Mucosa of descending colon (tissue), 3 donors: ENCODE measurements around the gene MAN1C1. TPM values are rescaled to one million over a fixed set of nuclear protein-coding genes. Genes with fewer than 3 reads are reported as not detected.

Source experiments
- ATAC-seq: fragments of 200-7000 bp; cut with Tn5 transposase; one replicate; pipeline ENCODE4 v1.9.1; 2020; ENCODE audit warnings: mild to moderate bottlenecking, moderate library complexity
- DNase-seq, 3 donors: peaks; one replicate each; pipeline ENCODE4 v3.0.0-alpha.2; 2020
- H3K36me3 ChIP-seq: fragments of 200-600 bp; one replicate; pipeline ENCODE4 v1.8.0; 2021; ENCODE audit warnings: low read depth, mild to moderate bottlenecking
- H3K4me1 ChIP-seq: fragments of 200-600 bp; one replicate; pipeline ENCODE4 v1.8.0; 2021; ENCODE audit warnings: low read depth, mild to moderate bottlenecking
- H3K4me3 ChIP-seq: fragments of 200-600 bp; one replicate; pipeline ENCODE4 v1.8.0; 2021; ENCODE audit warnings: mild to moderate bottlenecking
- H3K9me3 ChIP-seq: fragments of 200-600 bp; one replicate; pipeline ENCODE4 v1.8.0; 2021; ENCODE audit warnings: mild to moderate bottlenecking
- intact Hi-C, 2 donors: fragments of 100-400 bp; cut with DNase I in 1 of 2; cut with micrococcal nuclease in 1 of 2; formaldehyde crosslinking; loops; one replicate each; pipeline versions ENCODE4 v1.11.0 to v1.11.1; 2022; cut with DNase I, micrococcal nuclease
- total RNA-seq, 3 donors: library from RNA; stranded (reverse); fragmentation: NEBNext Ultra II Directional in 2 of 3; extraction: Animal tissue kit (Norgen Biotek cat#: 25700) in 2 of 3; gene quantifications; one replicate each; pipeline versions ENCODE4 v1.2.1 to v1.2.4, GENCODE V29; 2021 to 2023
- TF ChIP-seq, protein P1 (sequence below): fragments of 200-600 bp; IDR thresholded peaks from one replicate; pipeline ENCODE4 v1.8.0; 2022; ENCODE audit warnings: antibody characterized with exemption, mild to moderate bottlenecking
- donor health status: DM: no; HTN: no; CAD: no; lungs with moderate emphysema.
- donor health status: DM: no; HTN: no; CAD: no.
- donor health status: DM: no; HTN: yes; CAD: no.

MAN1C1 gene
- total RNA-seq, 3 donors from 2014 or later: 2.5 to 22.0 (median 6.1) TPM

GRCh38 chr1:25644962-25645361 lies 28.4 kb downstream of the MAN1C1 start:
- TF ChIP-seq, protein P1, sequence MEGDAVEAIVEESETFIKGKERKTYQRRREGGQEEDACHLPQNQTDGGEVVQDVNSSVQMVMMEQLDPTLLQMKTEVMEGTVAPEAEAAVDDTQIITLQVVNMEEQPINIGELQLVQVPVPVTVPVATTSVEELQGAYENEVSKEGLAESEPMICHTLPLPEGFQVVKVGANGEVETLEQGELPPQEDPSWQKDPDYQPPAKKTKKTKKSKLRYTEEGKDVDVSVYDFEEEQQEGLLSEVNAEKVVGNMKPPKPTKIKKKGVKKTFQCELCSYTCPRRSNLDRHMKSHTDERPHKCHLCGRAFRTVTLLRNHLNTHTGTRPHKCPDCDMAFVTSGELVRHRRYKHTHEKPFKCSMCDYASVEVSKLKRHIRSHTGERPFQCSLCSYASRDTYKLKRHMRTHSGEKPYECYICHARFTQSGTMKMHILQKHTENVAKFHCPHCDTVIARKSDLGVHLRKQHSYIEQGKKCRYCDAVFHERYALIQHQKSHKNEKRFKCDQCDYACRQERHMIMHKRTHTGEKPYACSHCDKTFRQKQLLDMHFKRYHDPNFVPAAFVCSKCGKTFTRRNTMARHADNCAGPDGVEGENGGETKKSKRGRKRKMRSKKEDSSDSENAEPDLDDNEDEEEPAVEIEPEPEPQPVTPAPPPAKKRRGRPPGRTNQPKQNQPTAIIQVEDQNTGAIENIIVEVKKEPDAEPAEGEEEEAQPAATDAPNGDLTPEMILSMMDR: no peak
- Histone ChIP-seq H3K4me3 (no peak overlapping the region), H3K9me3 (no peaks in the 10 kb centered on the region), H3K36me3 (no peaks in the 10 kb centered on the region), H3K4me1 (peaks cover 14% of the 10 kb centered on the region)
- intact Hi-C loops: no loop called here
- no peak for DNase-seq
- ATAC-seq: no peak

GRCh38 chr1:25645637-25646400 lies 29.2 kb downstream of the MAN1C1 start:
- H3K9me3 ChIP-seq: no peaks in the 10 kb centered on the region
- no peak overlapping the region for H3K4me3 ChIP-seq
- intact Hi-C loops: no loop called here
- peaks cover 14% of the 10 kb centered on the region for H3K4me1 ChIP-seq
- no peak for ATAC-seq
- H3K36me3 ChIP-seq: no peaks in the 10 kb centered on the region
- TF ChIP-seq, protein P1: no peak
- no peak for DNase-seq

DNA sequence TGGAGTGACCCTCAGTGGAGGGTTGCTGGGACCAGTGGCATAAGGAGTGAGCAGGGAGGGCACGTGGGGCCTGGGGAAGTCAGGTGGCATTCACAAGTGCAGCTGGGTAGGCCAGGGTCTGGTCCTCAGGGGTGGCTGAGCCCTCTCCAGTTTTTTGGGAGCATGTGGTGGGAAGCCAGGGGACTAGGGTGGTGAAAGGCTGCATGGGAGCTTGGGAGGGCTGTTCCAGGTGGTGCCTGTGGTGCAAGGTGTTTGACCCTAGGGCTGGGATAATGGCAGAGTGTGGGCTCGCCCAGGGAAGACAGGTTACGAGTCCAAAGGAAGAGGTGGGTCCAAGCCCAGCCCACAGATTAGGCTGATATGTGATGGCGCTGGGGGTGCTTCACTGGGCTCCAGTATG lies 30.5 kb downstream of the MAN1C1 start:
- TF ChIP-seq, protein P1: no peak
- Histone ChIP-seq H3K4me1 (peaks cover 8% of the 10 kb centered on the region), H3K4me3 (no peak overlapping the region), H3K9me3 (no peaks in the 10 kb centered on the region), H3K36me3 (no peaks in the 10 kb centered on the region)
- intact Hi-C loops: no loop called here
- ATAC-seq (no peak), DNase-seq (no peak)

DNA sequence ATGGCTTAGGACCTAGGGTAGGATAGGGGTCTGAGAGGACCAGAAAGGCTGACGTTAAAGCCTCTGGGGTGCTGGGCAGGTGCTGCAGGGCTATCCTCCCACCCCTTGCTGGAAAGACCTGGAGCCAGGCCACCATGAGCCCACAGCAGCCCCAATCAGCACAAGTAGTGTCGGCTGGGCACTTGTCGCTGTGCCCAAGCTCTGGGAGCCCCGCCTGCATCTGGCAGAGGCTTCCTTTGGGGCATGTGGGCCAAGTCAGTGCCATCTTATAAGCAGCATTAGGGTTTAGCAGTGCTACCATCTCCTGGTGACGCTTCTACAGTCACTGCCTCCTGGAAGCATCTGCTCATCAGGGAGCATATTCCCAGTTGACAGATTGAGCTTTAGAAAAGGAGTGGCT lies 31.3 kb downstream of the MAN1C1 start:
- intact Hi-C loops: no loop called here
- H3K9me3 ChIP-seq: no peaks in the 10 kb centered on the region
- DNase-seq (no peak), ATAC-seq (no peak)
- no peaks in the 10 kb centered on the region for H3K36me3 ChIP-seq
- TF ChIP-seq, protein P1: no peak
- no peak overlapping the region for H3K4me3 ChIP-seq
- H3K4me1 ChIP-seq: peaks cover under 1% of the 10 kb centered on the region

DNA sequence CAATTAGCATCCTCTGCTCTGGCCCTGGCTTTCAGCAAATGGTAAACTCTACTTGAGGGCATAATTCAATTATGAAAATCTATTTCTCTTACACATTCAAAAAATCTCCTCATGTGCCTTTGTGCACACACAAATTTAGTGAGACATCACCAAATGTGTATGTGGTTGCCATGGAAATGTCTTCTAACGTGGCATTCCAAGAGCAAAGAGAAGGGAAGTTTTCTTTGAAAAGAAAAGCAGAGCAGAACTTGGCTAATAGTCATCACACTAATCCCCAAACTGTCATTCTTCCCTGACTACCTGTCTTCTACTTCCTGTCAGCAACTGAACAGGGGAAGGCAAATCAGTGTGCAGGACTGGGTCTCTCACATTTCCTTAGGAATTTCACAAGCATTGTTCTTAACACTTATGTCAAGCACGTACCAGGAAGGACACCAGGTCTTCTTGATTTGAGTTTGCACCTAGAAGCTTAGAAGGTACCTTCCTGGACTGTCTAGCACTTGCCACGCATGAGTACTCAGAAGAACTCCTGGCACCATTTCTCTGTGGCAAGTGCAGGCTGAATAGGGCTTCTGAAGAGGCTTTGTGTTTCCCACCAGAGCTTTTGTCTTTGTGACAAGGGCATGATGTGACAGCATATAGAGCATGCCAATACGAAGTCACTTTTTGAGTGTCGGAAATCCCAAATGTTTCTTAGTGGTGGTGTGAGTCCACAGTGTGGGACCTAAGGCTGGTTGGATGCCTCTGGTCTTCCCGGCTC lies 32.3 kb downstream of the MAN1C1 start:
- H3K4me1 ChIP-seq: no peaks in the 10 kb centered on the region

More for the DNA sequence above, 32.3 kb downstream of the MAN1C1 start:
- H3K4me3 ChIP-seq: no peak overlapping the region
- TF ChIP-seq, protein P1: no peak
- intact Hi-C loops: no loop called here
- no peak for DNase-seq
- no peaks in the 10 kb centered on the region for H3K36me3 ChIP-seq
- ATAC-seq: no peak
- H3K9me3 ChIP-seq: no peaks in the 10 kb centered on the region
